ENCODE results near the gene PLAU. TPM values are rescaled to one million over a fixed set of nuclear protein-coding genes. Genes with fewer than 3 reads are reported as not detected.

Gene PLAU
- total and polyA plus RNA-seq, 2 of the 13 experiments (the other 11 are each of a cell fraction or from before 2014, with no cell fraction given) = 0.45 to 11.2 TPM

DNA sequence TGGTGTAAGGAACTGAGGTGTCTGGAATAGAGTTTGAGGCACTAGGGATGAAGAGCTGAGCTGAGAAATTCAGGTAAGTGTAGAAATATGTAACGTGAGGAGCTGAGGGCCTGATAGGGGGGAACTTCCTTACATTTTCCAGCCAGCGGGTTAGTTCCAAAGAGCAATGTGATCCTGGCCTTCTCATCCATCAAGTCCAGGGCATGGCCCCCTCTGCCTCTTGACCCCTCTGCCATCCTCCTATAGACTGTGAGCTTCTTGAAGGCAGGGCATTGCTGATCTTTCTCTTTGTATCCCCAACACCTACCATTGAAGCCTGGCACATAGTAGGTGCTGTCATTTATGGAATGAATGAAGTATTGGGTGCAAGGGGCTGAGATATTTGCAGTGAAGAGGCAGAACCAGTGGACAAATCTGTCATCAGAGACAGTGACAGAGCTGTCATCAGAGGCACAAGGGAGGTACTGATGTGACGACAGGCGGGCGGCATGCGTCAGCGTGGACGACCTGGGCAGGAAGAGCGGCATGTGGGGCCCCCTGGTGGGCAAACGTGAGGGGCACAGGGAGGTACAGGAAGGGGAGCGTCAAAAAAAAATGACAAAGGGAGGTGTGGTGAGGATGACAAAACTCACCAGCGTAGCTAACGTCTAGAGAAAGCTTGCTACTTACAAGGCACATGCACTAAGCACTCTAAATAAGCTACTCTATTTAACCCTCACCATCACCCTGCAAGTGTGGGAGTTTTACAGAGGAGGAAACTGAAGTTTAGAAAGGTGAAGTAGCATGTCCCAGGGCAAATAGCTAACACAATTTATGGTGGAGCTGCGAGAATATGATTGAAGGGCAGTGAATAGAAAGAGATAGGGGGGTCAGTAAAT is 31.4 kb upstream of the PLAU start (continued):
- TF ChIP-seq PHF20 (CRISPR knock-in tag; IDR thresholded peaks at IDR 0.05) (no peak), SIN3A (IDR thresholded peaks at IDR 0.05; ENCODE audit: borderline replicate concordance, low read depth, low read length) (no peak), PRDM10 (CRISPR knock-in tag; IDR thresholded peaks at IDR 0.05; ENCODE audit: low read depth) (peak; percentile 80; the same call in 1 of the 2 replicates), GTF3A (CRISPR knock-in tag; conservative IDR thresholded peaks at IDR 0.05) (no peak), ZSCAN25 (CRISPR knock-in tag; IDR thresholded peaks at IDR 0.05) (no peak), KLF6 (CRISPR knock-in tag; IDR thresholded peaks at IDR 0.05) (no peak), SMYD3 (CRISPR knock-in tag; IDR thresholded peaks at IDR 0.05) (no peak), HDAC6 (IDR thresholded peaks at IDR 0.05; ENCODE audit: low read depth, low read length) (no peak), NFKB2 (CRISPR knock-in tag; IDR thresholded peaks at IDR 0.05; ENCODE audit: borderline replicate concordance) (peak; percentile 45; the same call in 1 of the 2 replicates), SALL2 (CRISPR knock-in tag; IDR thresholded peaks at IDR 0.05) (0 out of 2 replicates have a peak, but pooled peaks have one; percentile 35), SALL1 (CRISPR knock-in tag; IDR thresholded peaks at IDR 0.05) (peak; percentile 70; the same call in 1 of the 2 replicates), HHEX (CRISPR knock-in tag; IDR thresholded peaks at IDR 0.05) (no peak), ASH2L (IDR thresholded peaks at IDR 0.05; ENCODE audit: insufficient read length, low read depth, low read length) (peak; percentile 35), KDM6A (CRISPR knock-in tag; IDR thresholded peaks at IDR 0.05; ENCODE audit: low read depth) (no peak), NCOA1 (CRISPR knock-in tag; IDR thresholded peaks at IDR 0.05) (no peak), CEBPG (CRISPR knock-in tag; IDR thresholded peaks at IDR 0.05) (0 out of 2 replicates have a peak, but pooled peaks have one; percentile 27), CBFB (CRISPR knock-in tag; IDR thresholded peaks at IDR 0.05) (no peak), TCF7L2 (IDR thresholded peaks at IDR 0.05; ENCODE audit: low read depth, low read length) (no peak), ZNF143 (CRISPR knock-in tag; IDR thresholded peaks at IDR 0.05) (peak; percentile 30; the same call in 1 of the 2 replicates), ZMYM3 (CRISPR knock-in tag; IDR thresholded peaks at IDR 0.05) (no peak), NR2F6 (IDR thresholded peaks at IDR 0.05) (no peak), NR2F6 (CRISPR knock-in tag; IDR thresholded peaks at IDR 0.05) (peak; percentile 27), HNF1B (CRISPR knock-in tag; IDR thresholded peaks at IDR 0.05) (no peak)
- TF ChIP-seq, protein P1, sequence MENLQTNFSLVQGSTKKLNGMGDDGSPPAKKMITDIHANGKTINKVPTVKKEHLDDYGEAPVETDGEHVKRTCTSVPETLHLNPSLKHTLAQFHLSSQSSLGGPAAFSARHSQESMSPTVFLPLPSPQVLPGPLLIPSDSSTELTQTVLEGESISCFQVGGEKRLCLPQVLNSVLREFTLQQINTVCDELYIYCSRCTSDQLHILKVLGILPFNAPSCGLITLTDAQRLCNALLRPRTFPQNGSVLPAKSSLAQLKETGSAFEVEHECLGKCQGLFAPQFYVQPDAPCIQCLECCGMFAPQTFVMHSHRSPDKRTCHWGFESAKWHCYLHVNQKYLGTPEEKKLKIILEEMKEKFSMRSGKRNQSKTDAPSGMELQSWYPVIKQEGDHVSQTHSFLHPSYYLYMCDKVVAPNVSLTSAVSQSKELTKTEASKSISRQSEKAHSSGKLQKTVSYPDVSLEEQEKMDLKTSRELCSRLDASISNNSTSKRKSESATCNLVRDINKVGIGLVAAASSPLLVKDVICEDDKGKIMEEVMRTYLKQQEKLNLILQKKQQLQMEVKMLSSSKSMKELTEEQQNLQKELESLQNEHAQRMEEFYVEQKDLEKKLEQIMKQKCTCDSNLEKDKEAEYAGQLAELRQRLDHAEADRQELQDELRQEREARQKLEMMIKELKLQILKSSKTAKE (CRISPR knock-in tag; IDR thresholded peaks at IDR 0.05; ENCODE audit: borderline replicate concordance) = no peak
